ENCODE results near the gene TAF15.

TAF15 gene

GRCh38 chr17:35821308-35821707 lies 12.0 kb downstream of the TAF15 start:
- Histone ChIP-seq H3K27ac (no peak overlapping the region), H3K9me3 (no peaks in the 10 kb centered on the region), H3K36me3 (peaks cover 71 to 77% (median 74%) of the 10 kb centered on the region in 3 donors), H3K27me3 (no peaks in the 10 kb centered on the region), H3K4me1 (peaks cover 0 to 17% (median 8%) of the 10 kb centered on the region in 4 donors), H3K4me3 (no peak overlapping the region)
- no peak for DNase-seq
- no peak for TF ChIP-seq CTCF (IDR thresholded peaks at IDR 0.05)
- intact Hi-C loops (cut with DNase I; ENCODE audit: low total_unique reads) = no loop called here

- Histone ChIP-seq H3K4me3 (no peak overlapping the region), H3K9me3 (no peaks in the 10 kb centered on the region), H3K27ac (no peak overlapping the region), H3K36me3 (peaks cover 60 to 93% (median 77%) of the 10 kb centered on the region in 3 donors), H3K4me1 (peaks cover 0 to 3% (median 0%) of the 10 kb centered on the region in 4 donors), H3K27me3 (no peaks in the 10 kb centered on the region)
- intact Hi-C loops (cut with DNase I; ENCODE audit: low total_unique reads) = no loop called here
- no peak for DNase-seq
- no peak for TF ChIP-seq CTCF (IDR thresholded peaks at IDR 0.05)
Measured at GRCh38 chr17:35825206-35825605, 15.9 kb downstream of the TAF15 start.

- Histone ChIP-seq H3K36me3 (peaks cover 82 to 100% (median 97%) of the 10 kb centered on the region in 3 donors), H3K27ac (no peak overlapping the region), H3K4me1 (no peaks in the 10 kb centered on the region), H3K27me3 (no peaks in the 10 kb centered on the region), H3K9me3 (no peaks in the 10 kb centered on the region), H3K4me3 (no peak overlapping the region)
- TF ChIP-seq CTCF (IDR thresholded peaks at IDR 0.05) = no peak
- no peak for DNase-seq
- intact Hi-C loops (cut with DNase I; ENCODE audit: low total_unique reads) = no loop called here
Measured at GRCh38 chr17:35841101-35841500, 31.8 kb downstream of the TAF15 start.

- intact Hi-C loops (cut with DNase I; ENCODE audit: low total_unique reads) = no loop called here
- H3K36me3 ChIP-seq = peaks cover 85 to 99% (median 97%) of the 10 kb centered on the region in 3 donors
- no peaks in the 10 kb centered on the region for H3K27me3 ChIP-seq
- no peak overlapping the region for H3K27ac ChIP-seq
- no peaks in the 10 kb centered on the region for H3K9me3 ChIP-seq
- no peak for TF ChIP-seq CTCF (IDR thresholded peaks at IDR 0.05)
- no peak for DNase-seq
- H3K4me1 ChIP-seq = no peaks in the 10 kb centered on the region
- H3K4me3 ChIP-seq = no peak overlapping the region
Measured at GRCh38 chr17:35841505-35841904, 32.2 kb downstream of the TAF15 start.

GRCh38 chr17:35842239-35842638 lies 33.0 kb downstream of the TAF15 start:
- Histone ChIP-seq H3K27ac (no peak overlapping the region), H3K27me3 (no peaks in the 10 kb centered on the region), H3K4me1 (no peaks in the 10 kb centered on the region), H3K9me3 (no peaks in the 10 kb centered on the region), H3K4me3 (no peak overlapping the region), H3K36me3 (peaks cover 86 to 99% (median 97%) of the 10 kb centered on the region in 3 donors)
- intact Hi-C loops (cut with DNase I; ENCODE audit: low total_unique reads) = no loop called here
- no peak for TF ChIP-seq CTCF (IDR thresholded peaks at IDR 0.05)
- no peak for DNase-seq

- H3K4me3 ChIP-seq = no peak overlapping the region
- no peaks in the 10 kb centered on the region for H3K9me3 ChIP-seq
- no peaks in the 10 kb centered on the region for H3K4me1 ChIP-seq
- no peak for DNase-seq
- no peaks in the 10 kb centered on the region for H3K27me3 ChIP-seq
- peaks cover 76 to 98% (median 92%) of the 10 kb centered on the region in 3 donors for H3K36me3 ChIP-seq
- intact Hi-C loops (cut with DNase I; ENCODE audit: low total_unique reads) = no loop called here
- TF ChIP-seq CTCF (IDR thresholded peaks at IDR 0.05) = no peak
- no peak overlapping the region for H3K27ac ChIP-seq
Measured at GRCh38 chr17:35843698-35844097, 34.4 kb downstream of the TAF15 start.
